ENCODE results near the gene AOPEP. TPM values are rescaled to one million over a fixed set of nuclear protein-coding genes. Genes with fewer than 3 reads are reported as not detected.
A peak's percentile ranks its signal among the peaks of the same experiment; 100 is the strongest.

The AOPEP gene
- total RNA-seq, 1 donor from 2014 or later = 92.3 TPM

GRCh38 chr9:95023217-95024003, 296.9 kb downstream of the AOPEP start:
- Mint-ChIP-seq H3K4me3 (ENCODE audit: unreplicated experiment) (no peak overlapping the region), H3K27ac (ENCODE audit: unreplicated experiment) (peak overlapping the region; percentile 98), H3K4me1 (ENCODE audit: low read depth) (peaks cover 89% of the 10 kb centered on the region), H3K27me3 (ENCODE audit: low read depth) (no peaks in the 10 kb centered on the region), H3K36me3 (ENCODE audit: low read depth) (peaks cover 37% of the 10 kb centered on the region), H3K9me3 (ENCODE audit: low read depth) (no peaks in the 10 kb centered on the region)
- DNase-seq (ENCODE audit: low spot score) = no peak
- no peak for TF ChIP-seq CTCF (IDR thresholded peaks at IDR 0.05)

GRCh38 chr9:95024097-95024671, 297.7 kb downstream of the AOPEP start:
- Mint-ChIP-seq H3K36me3 (ENCODE audit: low read depth) (peaks cover 35% of the 10 kb centered on the region), H3K27ac (ENCODE audit: unreplicated experiment) (peak overlapping the region; percentile 98), H3K4me3 (ENCODE audit: unreplicated experiment) (peak overlapping the region; percentile 24), H3K9me3 (ENCODE audit: low read depth) (no peaks in the 10 kb centered on the region), H3K4me1 (ENCODE audit: low read depth) (peaks cover 89% of the 10 kb centered on the region), H3K27me3 (ENCODE audit: low read depth) (no peaks in the 10 kb centered on the region)
- TF ChIP-seq CTCF (IDR thresholded peaks at IDR 0.05) = peak; percentile 42
- DNase-seq (ENCODE audit: low spot score) = no peak

- TF ChIP-seq CTCF (IDR thresholded peaks at IDR 0.05) = peak; percentile 68
- H3K9me3 Mint-ChIP-seq (ENCODE audit: low read depth) = no peaks in the 10 kb centered on the region
- no peak for DNase-seq (ENCODE audit: low spot score)
- H3K36me3 Mint-ChIP-seq (ENCODE audit: low read depth) = peaks cover 29% of the 10 kb centered on the region
- peak overlapping the region; percentile 38 for H3K4me3 Mint-ChIP-seq (ENCODE audit: unreplicated experiment)
- H3K4me1 Mint-ChIP-seq (ENCODE audit: low read depth) = peaks cover 90% of the 10 kb centered on the region
- peak overlapping the region; percentile 98 for H3K27ac Mint-ChIP-seq (ENCODE audit: unreplicated experiment)
- no peaks in the 10 kb centered on the region for H3K27me3 Mint-ChIP-seq (ENCODE audit: low read depth)
Measured at GRCh38 chr9:95025213-95026147, 299.0 kb downstream of the AOPEP start.

- DNase-seq (ENCODE audit: low spot score) = no peak
- Mint-ChIP-seq H3K4me3 (ENCODE audit: unreplicated experiment) (no peak overlapping the region), H3K27ac (ENCODE audit: unreplicated experiment) (peak overlapping the region; percentile 98), H3K4me1 (ENCODE audit: low read depth) (peaks cover 94% of the 10 kb centered on the region), H3K9me3 (ENCODE audit: low read depth) (no peaks in the 10 kb centered on the region), H3K27me3 (ENCODE audit: low read depth) (no peaks in the 10 kb centered on the region), H3K36me3 (ENCODE audit: low read depth) (peaks cover 33% of the 10 kb centered on the region)
- no peak for TF ChIP-seq CTCF (IDR thresholded peaks at IDR 0.05)
Measured at GRCh38 chr9:95026148-95026524, 299.6 kb downstream of the AOPEP start.
